Stimulated activated CD8-positive, alpha-beta memory T cell treated with anti-CD3 and anti-CD28 coated beads, Interleukin-15, amount 100 ng/mL, for 4 hours (primary cell): ENCODE measurements around the gene HDAC4.

Source experiments
- DNase-seq, 2 donors: peaks; one replicate each; pipeline ENCODE4 v3.0.0-alpha.2; 2020; ENCODE audit warnings: low read depth in 2 of 2

Gene HDAC4

GRCh38 chr2:239154971-239155805, 245.6 kb downstream of the HDAC4 start:
- DNase-seq: no peak

GRCh38 chr2:239153806-239154591, 246.8 kb downstream of the HDAC4 start:
- no peak for DNase-seq

- DNase-seq: no peak
Measured at GRCh38 chr2:239152916-239153305, 247.9 kb downstream of the HDAC4 start.

- no peak for DNase-seq
Measured at GRCh38 chr2:239152239-239152915, 248.4 kb downstream of the HDAC4 start.

GRCh38 chr2:239151201-239152131, 249.4 kb downstream of the HDAC4 start:
- DNase-seq: no peak

- DNase-seq: no peak
Measured at GRCh38 chr2:239150125-239151011, 250.5 kb downstream of the HDAC4 start.

- no peak for DNase-seq
Measured at GRCh38 chr2:239149501-239149900, 251.3 kb downstream of the HDAC4 start.

- DNase-seq: no peak
Measured at GRCh38 chr2:239148495-239149200, 252.2 kb downstream of the HDAC4 start.

- DNase-seq: no peak
Measured at GRCh38 chr2:239147376-239147775, 253.4 kb downstream of the HDAC4 start.

- no peak for DNase-seq
Measured at GRCh38 chr2:239146741-239147181, 254.1 kb downstream of the HDAC4 start.

GRCh38 chr2:239146011-239146641, 254.7 kb downstream of the HDAC4 start:
- DNase-seq: no peak

GRCh38 chr2:239145601-239146000, 255.2 kb downstream of the HDAC4 start:
- no peak for DNase-seq

GRCh38 chr2:239145106-239145505, 255.7 kb downstream of the HDAC4 start:
- DNase-seq: no peak

- DNase-seq: no peak
Measured at GRCh38 chr2:239144713-239144999, 256.2 kb downstream of the HDAC4 start.

GRCh38 chr2:239143858-239144712, 256.7 kb downstream of the HDAC4 start:
- no peak for DNase-seq

GRCh38 chr2:239142806-239143205, 258.0 kb downstream of the HDAC4 start:
- DNase-seq: no peak

GRCh38 chr2:239142296-239142695, 258.5 kb downstream of the HDAC4 start:
- no peak for DNase-seq

- DNase-seq: no peak
Measured at GRCh38 chr2:239141021-239141760, 259.6 kb downstream of the HDAC4 start.
